ENCODE results near the gene ANGEL1.

The ANGEL1 gene

GRCh38 chr14:76806446-76806845 is 6.2 kb downstream of the ANGEL1 start:
- TF ChIP-seq GATA2 (IDR thresholded peaks at IDR 0.05; ENCODE audit: low read depth, low read length) = no peak
- TF ChIP-seq GATA3 (IDR thresholded peaks at IDR 0.05; ENCODE audit: low read depth, low read length) = no peak

GRCh38 chr14:76793956-76794355 is 18.7 kb downstream of the ANGEL1 start:
- TF ChIP-seq GATA3 (IDR thresholded peaks at IDR 0.05; ENCODE audit: low read depth, low read length) (no peak), GATA2 (IDR thresholded peaks at IDR 0.05; ENCODE audit: low read depth, low read length) (no peak)

- no peak for TF ChIP-seq GATA2 (IDR thresholded peaks at IDR 0.05; ENCODE audit: low read depth, low read length)
- TF ChIP-seq GATA3 (IDR thresholded peaks at IDR 0.05; ENCODE audit: low read depth, low read length) = no peak
Observed at GRCh38 chr14:76793324-76793723, 19.4 kb downstream of the ANGEL1 start.

GRCh38 chr14:76792422-76792821 is 20.3 kb downstream of the ANGEL1 start:
- TF ChIP-seq GATA2 (IDR thresholded peaks at IDR 0.05; ENCODE audit: low read depth, low read length) = no peak
- no peak for TF ChIP-seq GATA3 (IDR thresholded peaks at IDR 0.05; ENCODE audit: low read depth, low read length)

GRCh38 chr14:76786601-76787000 is 26.1 kb downstream of the ANGEL1 start:
- TF ChIP-seq GATA2 (IDR thresholded peaks at IDR 0.05; ENCODE audit: low read depth, low read length) = no peak
- TF ChIP-seq GATA3 (IDR thresholded peaks at IDR 0.05; ENCODE audit: low read depth, low read length) = no peak

GRCh38 chr14:76784881-76785280 is 27.8 kb downstream of the ANGEL1 start:
- no peak for TF ChIP-seq GATA3 (IDR thresholded peaks at IDR 0.05; ENCODE audit: low read depth, low read length)
- TF ChIP-seq GATA2 (IDR thresholded peaks at IDR 0.05; ENCODE audit: low read depth, low read length) = no peak

GRCh38 chr14:76784266-76784874 is 28.3 kb downstream of the ANGEL1 start:
- TF ChIP-seq GATA3 (IDR thresholded peaks at IDR 0.05; ENCODE audit: low read depth, low read length) (no peak), GATA2 (IDR thresholded peaks at IDR 0.05; ENCODE audit: low read depth, low read length) (no peak)

GRCh38 chr14:76782885-76783566 is 29.7 kb downstream of the ANGEL1 start:
- TF ChIP-seq GATA2 (IDR thresholded peaks at IDR 0.05; ENCODE audit: low read depth, low read length) = no peak
- no peak for TF ChIP-seq GATA3 (IDR thresholded peaks at IDR 0.05; ENCODE audit: low read depth, low read length)

GRCh38 chr14:76782115-76782884 is 30.4 kb downstream of the ANGEL1 start:
- TF ChIP-seq GATA3 (IDR thresholded peaks at IDR 0.05; ENCODE audit: low read depth, low read length) (no peak), GATA2 (IDR thresholded peaks at IDR 0.05; ENCODE audit: low read depth, low read length) (no peak)

- TF ChIP-seq GATA3 (IDR thresholded peaks at IDR 0.05; ENCODE audit: low read depth, low read length) (no peak), GATA2 (IDR thresholded peaks at IDR 0.05; ENCODE audit: low read depth, low read length) (no peak)
Observed at GRCh38 chr14:76781648-76782051, 31.0 kb downstream of the ANGEL1 start.

- no peak for TF ChIP-seq GATA3 (IDR thresholded peaks at IDR 0.05; ENCODE audit: low read depth, low read length)
- no peak for TF ChIP-seq GATA2 (IDR thresholded peaks at IDR 0.05; ENCODE audit: low read depth, low read length)
Observed at GRCh38 chr14:76780875-76781647, 31.6 kb downstream of the ANGEL1 start.

- TF ChIP-seq GATA3 (IDR thresholded peaks at IDR 0.05; ENCODE audit: low read depth, low read length) (no peak), GATA2 (IDR thresholded peaks at IDR 0.05; ENCODE audit: low read depth, low read length) (no peak)
Observed at GRCh38 chr14:76780360-76780759, 32.3 kb downstream of the ANGEL1 start.

- TF ChIP-seq GATA2 (IDR thresholded peaks at IDR 0.05; ENCODE audit: low read depth, low read length) (no peak), GATA3 (IDR thresholded peaks at IDR 0.05; ENCODE audit: low read depth, low read length) (no peak)
Observed at GRCh38 chr14:76780058-76780345, 32.7 kb downstream of the ANGEL1 start.

All from SH-SY5Y (cell line).